NCI-H2227 (cell line): ENCODE results near the gene ACAP3.

ENCODE experiments used
- DNase-seq: peaks from one replicate; lab custom pipeline; 2025; ENCODE audit not compliant: unreplicated experiment; lab: John Stamatoyannopoulos, UW

Gene ACAP3

GRCh38 chr1:1344655-1345361 lies 37.1 kb upstream of the ACAP3 start:
- no peak for DNase-seq

GRCh38 chr1:1343811-1344421 lies 36.2 kb upstream of the ACAP3 start:
- DNase-seq, result no peak

- no peak for DNase-seq
Observed at GRCh38 chr1:1342584-1343115, 34.9 kb upstream of the ACAP3 start.

GRCh38 chr1:1342061-1342562 lies 34.4 kb upstream of the ACAP3 start:
- DNase-seq, result no peak

GRCh38 chr1:1341549-1342021 lies 33.9 kb upstream of the ACAP3 start:
- DNase-seq, result no peak

GRCh38 chr1:1340791-1341548 lies 33.2 kb upstream of the ACAP3 start:
- DNase-seq, result no peak

GRCh38 chr1:1340185-1340584 lies 32.5 kb upstream of the ACAP3 start:
- no peak for DNase-seq

- DNase-seq, result no peak
Observed at GRCh38 chr1:1338278-1338677, 30.5 kb upstream of the ACAP3 start.

- no peak for DNase-seq
Observed at GRCh38 chr1:1337793-1338147, 30.0 kb upstream of the ACAP3 start.

GRCh38 chr1:1336931-1337792 lies 29.4 kb upstream of the ACAP3 start:
- DNase-seq, result no peak

GRCh38 chr1:1336446-1336845 lies 28.7 kb upstream of the ACAP3 start:
- DNase-seq, result no peak

- no peak for DNase-seq
Observed at GRCh38 chr1:1335792-1336248, 28.1 kb upstream of the ACAP3 start.

- DNase-seq, result no peak
Observed at GRCh38 chr1:1335283-1335682, 27.6 kb upstream of the ACAP3 start.

GRCh38 chr1:1334835-1335234 lies 27.1 kb upstream of the ACAP3 start:
- DNase-seq, result no peak

- DNase-seq, result no peak
Observed at GRCh38 chr1:1333551-1334241, 26.0 kb upstream of the ACAP3 start.

- DNase-seq, result no peak
Observed at GRCh38 chr1:1332774-1333480, 25.2 kb upstream of the ACAP3 start.

- DNase-seq, result no peak
Observed at GRCh38 chr1:1332031-1332755, 24.5 kb upstream of the ACAP3 start.

- DNase-seq, result no peak
Observed at GRCh38 chr1:1331068-1331965, 23.6 kb upstream of the ACAP3 start, which contains the start of gene TAS1R3. TAS1R3 (plus strand) TSS chr1:1331280; CDS start chr1:1331346, 66 bp downstream.
